Muscle of arm (tissue), 12 donors: ENCODE measurements around the gene TULP4. TPM values are rescaled to one million over a fixed set of nuclear protein-coding genes. Genes with fewer than 3 reads are reported as not detected.
"Not testable (repeated sequence)": the region's sequence is repeated elsewhere in the genome, so short reads cannot be mapped to it uniquely, and the experiment has no call there.

Experiments used
- DNase-seq: peaks from one replicate; pipeline ENCODE4 v3.0.0-alpha.2; 2013
- polyA plus RNA-seq, 12 donors: library from polyadenylated mRNA; unstranded; fragments of 120-200 nt; gene quantifications; one replicate each; pipeline ENCODE4 v1.2.1, GENCODE V29; 2013; ENCODE audit not compliant: insufficient read length in 12 of 12

Gene TULP4
- polyA plus RNA-seq, 12 donors: 9.9 to 36.3 (median 19.0) TPM

DNA sequence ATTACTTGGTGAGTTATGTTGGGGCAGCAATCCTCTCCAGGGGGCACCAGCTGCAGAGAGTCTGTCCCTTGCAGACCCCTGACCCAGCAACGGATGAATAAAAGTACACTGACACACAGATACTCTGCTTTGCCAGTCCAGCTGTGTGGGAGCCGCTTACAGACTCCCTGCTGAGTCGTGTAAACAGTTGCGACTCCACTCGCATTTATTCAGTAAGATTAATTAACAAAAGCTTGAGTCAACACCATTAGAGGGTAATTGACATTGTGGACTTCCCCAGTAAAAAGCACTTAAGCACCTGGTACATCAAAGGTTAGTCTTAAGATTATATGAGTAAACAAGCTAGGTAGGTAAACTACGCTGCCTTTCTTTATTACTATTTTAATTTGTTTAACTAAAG, 155.7 kb downstream of the TULP4 start:
- DNase-seq: no peak

- no peak for DNase-seq
Measured at GRCh38 chr6:158468666-158469065, 156.4 kb downstream of the TULP4 start.

DNA sequence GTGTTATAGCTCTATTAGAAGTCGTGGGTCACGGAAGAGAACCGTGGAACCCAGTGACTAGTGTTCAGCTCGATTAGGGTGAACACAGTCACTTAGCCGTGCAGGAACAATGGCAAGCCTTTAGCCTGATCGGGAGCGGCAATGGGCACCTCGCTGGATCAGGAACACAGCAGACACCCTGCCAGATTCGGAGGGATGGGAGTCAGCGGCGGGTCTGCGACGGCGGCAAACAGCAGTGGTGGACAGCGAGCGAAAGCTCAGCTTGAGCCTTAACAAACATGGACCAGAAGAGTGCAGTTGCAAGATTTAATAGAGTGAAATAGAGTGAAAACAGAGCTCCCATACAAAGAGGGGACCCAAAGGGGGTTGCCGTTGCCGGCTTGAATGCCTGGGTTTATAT, 157.8 kb downstream of the TULP4 start:
- not testable (repeated sequence) for DNase-seq

DNA sequence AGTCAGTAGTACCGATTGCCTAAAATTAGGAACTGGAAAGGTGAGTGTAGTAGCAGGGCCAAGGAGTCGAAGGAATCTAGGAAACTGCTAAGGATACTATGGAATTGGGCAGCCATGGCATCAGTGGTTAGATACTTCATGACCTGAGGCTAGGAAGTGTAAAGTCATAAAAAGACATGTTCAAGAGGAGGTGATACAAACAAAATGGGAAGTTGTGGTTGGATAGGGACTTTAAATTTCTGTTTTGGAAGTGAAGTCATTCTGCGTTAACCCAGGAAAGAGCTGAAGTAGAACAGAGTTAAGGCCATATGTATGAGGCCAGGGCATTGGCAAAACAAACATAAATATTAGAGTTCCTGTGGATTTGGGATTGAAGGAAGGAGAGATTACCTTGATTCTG, 159.1 kb downstream of the TULP4 start:
- no peak for DNase-seq

DNA sequence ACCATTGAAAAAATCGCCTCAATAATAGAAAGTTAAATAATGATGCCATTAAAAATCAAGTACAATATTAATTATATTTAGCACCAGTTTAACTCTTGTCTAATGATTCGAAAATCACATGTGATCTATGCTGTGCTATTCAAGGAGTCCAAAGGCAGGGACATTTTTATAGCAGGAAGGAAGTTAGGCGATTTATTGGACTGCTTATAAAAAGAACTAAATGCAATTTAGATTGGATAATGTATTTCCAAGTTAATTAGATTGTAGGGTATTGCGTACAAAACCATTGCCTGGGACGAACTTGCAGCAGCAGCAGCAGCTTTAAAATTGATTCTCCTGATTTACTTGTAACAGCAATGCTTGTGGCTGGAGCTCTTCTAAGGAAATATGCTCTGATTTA, 160.2 kb downstream of the TULP4 start:
- DNase-seq: no peak

DNA sequence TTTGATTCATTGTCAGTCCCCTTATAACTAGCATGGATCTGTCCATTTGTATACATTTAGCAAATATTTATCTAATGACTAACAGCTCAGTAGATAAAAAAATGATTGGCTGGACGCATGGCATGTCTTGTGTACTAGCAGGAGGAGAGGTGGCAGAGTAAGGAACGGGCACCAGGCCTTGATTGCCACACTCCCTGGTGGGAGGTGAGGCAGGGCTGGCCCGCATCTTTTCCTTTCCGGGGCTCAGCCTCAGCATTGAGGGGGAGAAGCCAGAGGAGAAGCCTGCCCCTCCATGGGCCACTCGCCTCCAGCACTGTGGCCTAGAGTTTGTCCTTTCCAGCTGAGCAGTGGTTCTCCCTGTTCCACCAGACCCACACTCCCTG, 162.7 kb downstream of the TULP4 start:
- no peak for DNase-seq

DNA sequence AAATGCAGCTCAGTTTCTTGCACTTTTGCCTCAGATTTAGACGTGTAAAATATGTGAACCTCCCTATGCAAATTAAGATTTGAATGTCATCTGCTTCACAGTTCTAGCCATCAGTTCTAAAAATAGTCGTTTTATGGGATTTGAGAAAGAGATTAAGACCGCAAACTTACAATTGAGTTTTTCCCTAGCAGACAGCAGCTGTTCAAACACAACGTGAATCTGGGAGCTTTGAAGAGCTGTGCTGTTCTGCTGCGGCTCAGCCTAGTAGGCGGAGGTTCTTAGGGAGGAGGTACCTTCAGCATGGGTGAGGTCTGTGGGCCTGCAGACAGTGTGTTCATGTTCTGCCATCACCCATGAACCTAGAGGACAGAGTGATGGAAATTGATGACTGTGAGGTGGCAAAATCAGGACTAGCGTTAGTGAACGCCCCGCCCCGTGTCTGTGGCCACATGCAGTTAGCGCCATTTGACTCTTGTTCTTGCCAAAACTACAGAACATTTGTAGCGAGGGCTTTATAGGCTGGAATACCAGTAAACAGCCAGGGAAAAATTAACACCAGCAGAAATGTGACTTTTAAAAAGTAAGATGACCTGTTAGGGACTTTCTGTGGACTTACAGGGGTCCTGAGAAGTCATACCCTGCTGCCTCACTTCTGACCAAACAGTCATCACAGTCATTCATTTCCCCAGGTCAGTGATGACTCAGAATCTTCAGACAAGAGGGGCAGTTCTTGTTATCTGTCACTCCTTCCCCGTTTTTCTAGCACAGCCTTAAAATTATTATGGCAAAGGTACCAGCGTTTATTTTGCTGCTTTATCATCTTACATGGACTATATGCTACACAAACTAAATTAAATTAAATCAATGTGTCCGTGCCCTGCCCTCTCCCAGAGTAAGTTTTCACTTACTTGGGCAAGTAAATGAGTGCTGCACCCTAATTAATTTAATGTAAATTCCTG, 163.4 kb downstream of the TULP4 start:
- DNase-seq: peak; percentile 9

DNA sequence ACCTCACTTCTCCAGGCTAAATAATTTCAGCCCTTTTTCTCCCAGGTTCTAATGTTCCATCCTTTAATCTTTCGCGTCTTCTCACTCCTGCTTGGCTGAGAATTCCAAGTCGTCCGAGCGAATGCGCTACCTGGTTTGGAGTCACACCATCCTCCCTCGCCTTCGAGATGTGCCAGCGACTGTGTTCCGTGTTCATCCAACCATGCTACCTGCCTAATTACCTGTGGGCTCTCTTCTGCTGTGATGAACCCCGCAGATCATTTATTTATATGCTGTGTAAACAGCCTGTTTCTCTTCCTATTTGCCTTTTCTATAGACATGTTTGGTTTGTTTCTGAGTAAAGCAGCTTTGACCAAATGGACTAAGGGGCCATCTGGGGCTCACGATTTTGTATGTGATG, 164.1 kb downstream of the TULP4 start:
- DNase-seq: no peak

- not testable (repeated sequence) for DNase-seq
Measured at GRCh38 chr6:158477722-158478121, 165.5 kb downstream of the TULP4 start.

GRCh38 chr6:158480989-158481388, 168.7 kb downstream of the TULP4 start:
- no peak for DNase-seq

- no peak for DNase-seq
Measured at GRCh38 chr6:158481690-158482473, 169.6 kb downstream of the TULP4 start.

- no peak for DNase-seq
Measured at GRCh38 chr6:158485431-158485830, 173.2 kb downstream of the TULP4 start.

DNA sequence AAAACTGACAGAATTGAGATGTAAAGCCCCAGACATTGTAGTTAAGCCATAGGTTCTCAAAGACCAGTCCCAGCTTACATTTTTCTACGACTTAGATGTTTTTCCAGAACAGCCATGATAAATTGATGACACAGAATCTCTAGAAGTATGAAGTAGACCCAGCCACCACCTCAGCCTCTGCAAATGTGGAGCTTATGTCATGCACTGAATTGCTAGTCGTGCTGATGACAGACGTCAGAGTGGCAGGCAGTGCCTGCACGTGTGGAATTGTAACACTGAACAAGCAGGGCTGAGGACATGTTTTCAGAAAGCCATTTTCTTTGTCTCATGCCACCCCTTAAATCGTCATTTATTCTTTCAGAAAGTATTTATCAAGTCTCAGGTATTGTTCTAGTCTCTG, 175.2 kb downstream of the TULP4 start:
- no peak for DNase-seq

- DNase-seq: no peak
Measured at GRCh38 chr6:158488065-158488464, 175.8 kb downstream of the TULP4 start.

DNA sequence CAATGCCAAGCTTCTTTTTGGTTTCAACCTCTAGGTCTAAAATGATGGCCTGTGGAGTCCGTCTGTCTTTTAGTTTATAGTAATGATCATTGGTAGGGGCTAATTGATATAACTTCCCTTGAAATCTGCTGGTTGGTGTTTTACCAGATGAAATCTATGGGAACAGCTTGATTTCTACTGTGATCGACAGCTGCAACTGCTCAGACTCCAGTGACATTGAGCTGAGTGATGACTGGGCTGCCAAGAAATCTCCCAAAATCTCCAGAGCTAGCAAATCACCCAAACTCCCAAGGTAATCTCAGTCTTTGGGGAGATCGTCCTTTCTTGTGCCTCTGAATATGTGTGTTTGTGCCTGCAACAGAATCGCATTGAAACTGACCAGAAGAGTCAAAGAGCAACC, 177.2 kb downstream of the TULP4 start:
- DNase-seq: no peak

DNA sequence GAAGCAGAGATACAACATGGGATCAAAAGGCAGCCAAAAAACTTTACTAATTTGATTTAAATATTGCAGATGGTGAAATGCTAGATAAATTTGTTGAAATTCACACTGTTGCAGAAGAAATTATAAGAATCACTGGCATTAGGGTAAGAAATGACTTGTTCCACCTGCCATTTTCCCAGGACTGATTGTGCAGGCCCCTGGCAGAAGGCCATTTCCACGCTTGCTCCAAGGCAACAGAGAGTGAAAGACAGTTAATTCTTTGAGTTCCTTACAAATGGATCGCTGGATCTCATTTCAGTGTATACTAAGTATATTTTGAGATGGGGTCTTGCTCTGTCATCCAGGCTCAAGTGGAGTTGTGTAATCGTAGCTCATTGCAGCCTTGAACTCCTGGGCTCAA, 180.6 kb downstream of the TULP4 start:
- no peak for DNase-seq

- DNase-seq: no peak
Measured at GRCh38 chr6:158496700-158497099, 184.4 kb downstream of the TULP4 start.

GRCh38 chr6:158497620-158498019, 185.4 kb downstream of the TULP4 start:
- no peak for DNase-seq

DNA sequence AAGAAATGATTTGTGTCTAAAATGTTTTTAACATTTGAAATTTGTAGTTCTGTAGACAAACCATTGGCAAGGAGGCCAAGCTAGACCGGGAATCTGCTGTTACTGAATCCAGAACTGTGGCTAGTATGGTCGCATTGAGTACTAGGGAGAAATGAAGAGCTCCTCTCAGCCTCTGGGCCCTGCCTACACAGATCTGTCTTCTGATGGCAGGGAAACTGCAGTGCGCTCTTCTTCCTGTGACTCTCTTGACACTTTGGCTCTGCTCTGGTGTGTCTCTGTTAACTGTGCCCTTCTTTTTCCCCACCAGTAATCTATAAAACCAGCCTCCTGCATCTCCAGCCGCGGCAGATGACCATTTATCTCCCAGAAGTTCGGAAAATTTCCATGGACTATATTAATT, 186.1 kb downstream of the TULP4 start:
- no peak for DNase-seq

GRCh38 chr6:158499601-158500000, 187.3 kb downstream of the TULP4 start:
- no peak for DNase-seq

- no peak for DNase-seq
Measured at GRCh38 chr6:158500016-158500735, 187.9 kb downstream of the TULP4 start.
